HG02870 (cell line): Measurements from ENCODE around the gene TPSB2.
"Not testable (repeated sequence)": the region's sequence is repeated elsewhere in the genome, so short reads cannot be mapped to it uniquely, and the experiment has no call there.

ENCODE experiments used
- ATAC-seq: cut with Tn5 transposase; IDR thresholded peaks from one replicate; pipeline ENCODE4 v1.9.1; 2021; ENCODE audit warnings: mild to moderate bottlenecking, moderate library complexity; ENCODE audit not compliant: unreplicated experiment

Gene TPSB2

GRCh38 chr16:1230084-1230470 is at the start of gene TPSB2:
Gene TPSB2, minus strand, starts transcription at chr16:1230184. Its CDS starts 233 bp downstream, at chr16:1229951.
- not testable (repeated sequence) for ATAC-seq

- ATAC-seq = no peak
Measured at GRCh38 chr16:1279081-1279944, 49.3 kb upstream of the TPSB2 start.

GRCh38 chr16:1278477-1278876 is 48.5 kb upstream of the TPSB2 start:
- no peak for ATAC-seq

GRCh38 chr16:1277617-1278282 is 47.8 kb upstream of the TPSB2 start:
- ATAC-seq = no peak

- ATAC-seq = no peak
Measured at GRCh38 chr16:1277151-1277598, 47.2 kb upstream of the TPSB2 start.

- no peak for ATAC-seq
Measured at GRCh38 chr16:1276580-1276878, 46.5 kb upstream of the TPSB2 start.

- ATAC-seq = no peak
Measured at GRCh38 chr16:1275791-1276579, 46.0 kb upstream of the TPSB2 start.

GRCh38 chr16:1274767-1275166 is 44.8 kb upstream of the TPSB2 start:
- no peak for ATAC-seq

- no peak for ATAC-seq
Measured at GRCh38 chr16:1273816-1274215, 43.8 kb upstream of the TPSB2 start.

- ATAC-seq = no peak
Measured at GRCh38 chr16:1272453-1273198, 42.6 kb upstream of the TPSB2 start.

GRCh38 chr16:1271724-1272413 is 41.9 kb upstream of the TPSB2 start:
- not testable (repeated sequence) for ATAC-seq

- no peak for ATAC-seq
Measured at GRCh38 chr16:1271380-1271723, 41.4 kb upstream of the TPSB2 start.

GRCh38 chr16:1269418-1269817 is 39.4 kb upstream of the TPSB2 start:
- not testable (repeated sequence) for ATAC-seq

GRCh38 chr16:1265826-1266225 is 35.8 kb upstream of the TPSB2 start:
- no peak for ATAC-seq

- no peak for ATAC-seq
Measured at GRCh38 chr16:1265090-1265630, 35.2 kb upstream of the TPSB2 start.

- no peak for ATAC-seq
Measured at GRCh38 chr16:1264345-1265089, 34.5 kb upstream of the TPSB2 start.

GRCh38 chr16:1263591-1264344 is 33.8 kb upstream of the TPSB2 start:
- ATAC-seq = no peak

GRCh38 chr16:1262846-1263221 is 32.9 kb upstream of the TPSB2 start:
- ATAC-seq = no peak
